ENCODE results near the gene TSPAN4. TPM values are rescaled to one million over a fixed set of nuclear protein-coding genes. Genes with fewer than 3 reads are reported as not detected.

Gene TSPAN4
- total RNA-seq, 1 donor from 2014 or later, result 26.4 TPM

DNA sequence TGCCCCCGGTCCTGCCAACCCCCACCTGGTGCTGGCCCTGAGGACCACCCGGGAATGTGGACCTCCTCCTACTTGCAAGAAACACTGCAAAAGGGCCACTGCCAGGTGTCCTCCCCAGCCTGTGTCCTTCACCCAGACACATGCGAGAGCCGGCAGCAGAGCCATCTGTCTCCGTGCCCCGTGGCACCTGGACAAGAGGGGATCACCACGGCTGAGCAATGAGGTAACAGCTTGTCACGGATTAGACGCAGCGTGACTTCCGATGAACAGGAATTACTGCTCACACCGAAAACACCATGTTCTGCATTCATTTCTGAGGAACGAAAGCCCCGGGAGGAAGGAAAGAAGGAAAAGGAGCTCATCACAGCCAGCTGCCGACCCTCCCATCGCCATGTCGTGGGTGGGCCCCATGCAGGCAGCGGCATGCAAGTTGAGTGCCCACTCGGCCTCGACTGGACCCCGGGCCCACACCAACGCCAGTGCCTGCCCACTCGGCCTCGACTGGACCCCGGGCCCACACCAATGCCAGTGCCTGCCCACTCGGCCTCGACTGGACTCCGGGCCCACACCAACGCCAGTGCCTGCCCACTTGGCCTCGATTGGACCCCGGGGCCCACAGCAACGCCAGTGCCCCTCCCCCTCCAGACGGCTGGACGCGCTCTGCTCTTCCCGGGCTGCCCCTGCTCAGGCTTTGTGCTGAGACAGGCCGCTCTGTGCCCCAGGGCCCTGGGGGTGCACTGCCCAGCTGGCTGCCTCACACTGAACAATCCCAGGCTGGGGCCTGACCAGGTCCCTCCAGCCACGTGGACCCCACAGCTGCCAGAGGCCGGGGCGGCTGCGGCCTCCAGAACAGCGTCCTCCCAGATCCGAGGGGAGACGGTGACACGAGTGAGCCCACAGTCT is 45.9 kb downstream of the TSPAN4 start:
- TF ChIP-seq, protein P1, sequence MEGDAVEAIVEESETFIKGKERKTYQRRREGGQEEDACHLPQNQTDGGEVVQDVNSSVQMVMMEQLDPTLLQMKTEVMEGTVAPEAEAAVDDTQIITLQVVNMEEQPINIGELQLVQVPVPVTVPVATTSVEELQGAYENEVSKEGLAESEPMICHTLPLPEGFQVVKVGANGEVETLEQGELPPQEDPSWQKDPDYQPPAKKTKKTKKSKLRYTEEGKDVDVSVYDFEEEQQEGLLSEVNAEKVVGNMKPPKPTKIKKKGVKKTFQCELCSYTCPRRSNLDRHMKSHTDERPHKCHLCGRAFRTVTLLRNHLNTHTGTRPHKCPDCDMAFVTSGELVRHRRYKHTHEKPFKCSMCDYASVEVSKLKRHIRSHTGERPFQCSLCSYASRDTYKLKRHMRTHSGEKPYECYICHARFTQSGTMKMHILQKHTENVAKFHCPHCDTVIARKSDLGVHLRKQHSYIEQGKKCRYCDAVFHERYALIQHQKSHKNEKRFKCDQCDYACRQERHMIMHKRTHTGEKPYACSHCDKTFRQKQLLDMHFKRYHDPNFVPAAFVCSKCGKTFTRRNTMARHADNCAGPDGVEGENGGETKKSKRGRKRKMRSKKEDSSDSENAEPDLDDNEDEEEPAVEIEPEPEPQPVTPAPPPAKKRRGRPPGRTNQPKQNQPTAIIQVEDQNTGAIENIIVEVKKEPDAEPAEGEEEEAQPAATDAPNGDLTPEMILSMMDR (IDR thresholded peaks at IDR 0.05; ENCODE audit: unreplicated experiment), result no peak
- Mint-ChIP-seq H3K27me3 (ENCODE audit: unreplicated experiment) (peaks cover 11% of the 10 kb centered on the region), H3K36me3 (ENCODE audit: low read depth, unreplicated experiment) (peaks cover 8% of the 10 kb centered on the region), H3K4me3 (ENCODE audit: unreplicated experiment) (no peak overlapping the region), H3K4me1 (ENCODE audit: unreplicated experiment) (peaks cover 2% of the 10 kb centered on the region), H3K9me3 (ENCODE audit: unreplicated experiment) (no peaks in the 10 kb centered on the region), H3K27ac (ENCODE audit: unreplicated experiment) (no peak overlapping the region)
- DNase-seq (ENCODE audit: low spot score), result no peak

DNA sequence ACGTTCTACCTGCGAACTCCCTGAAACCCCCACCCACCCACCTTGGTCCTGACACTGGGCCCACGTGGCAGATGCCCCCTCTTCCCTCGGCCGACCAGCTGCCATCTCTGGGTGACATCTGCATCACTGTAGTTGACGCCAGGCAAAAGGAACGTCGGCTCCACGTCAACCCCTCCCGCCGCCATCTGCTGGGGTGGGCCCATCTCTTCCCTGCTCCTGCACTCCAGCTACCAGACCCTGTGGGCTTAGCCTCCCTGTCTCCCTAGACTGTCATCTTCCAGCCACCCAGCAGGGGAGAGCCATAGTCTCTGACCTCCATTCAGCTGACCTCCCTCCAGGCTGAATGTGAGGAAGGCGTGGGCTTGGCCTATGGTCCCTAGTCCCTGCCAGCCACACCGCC is 46.6 kb downstream of the TSPAN4 start:
- peaks cover 2% of the 10 kb centered on the region for H3K4me1 Mint-ChIP-seq (ENCODE audit: unreplicated experiment)
- TF ChIP-seq, protein P1 (IDR thresholded peaks at IDR 0.05; ENCODE audit: unreplicated experiment), result no peak
- H3K4me3 Mint-ChIP-seq (ENCODE audit: unreplicated experiment), result no peak overlapping the region
- H3K36me3 Mint-ChIP-seq (ENCODE audit: low read depth, unreplicated experiment), result peaks cover 8% of the 10 kb centered on the region
- H3K27me3 Mint-ChIP-seq (ENCODE audit: unreplicated experiment), result peaks cover 11% of the 10 kb centered on the region
- no peaks in the 10 kb centered on the region for H3K9me3 Mint-ChIP-seq (ENCODE audit: unreplicated experiment)
- no peak overlapping the region for H3K27ac Mint-ChIP-seq (ENCODE audit: unreplicated experiment)
- DNase-seq (ENCODE audit: low spot score), result no peak

DNA sequence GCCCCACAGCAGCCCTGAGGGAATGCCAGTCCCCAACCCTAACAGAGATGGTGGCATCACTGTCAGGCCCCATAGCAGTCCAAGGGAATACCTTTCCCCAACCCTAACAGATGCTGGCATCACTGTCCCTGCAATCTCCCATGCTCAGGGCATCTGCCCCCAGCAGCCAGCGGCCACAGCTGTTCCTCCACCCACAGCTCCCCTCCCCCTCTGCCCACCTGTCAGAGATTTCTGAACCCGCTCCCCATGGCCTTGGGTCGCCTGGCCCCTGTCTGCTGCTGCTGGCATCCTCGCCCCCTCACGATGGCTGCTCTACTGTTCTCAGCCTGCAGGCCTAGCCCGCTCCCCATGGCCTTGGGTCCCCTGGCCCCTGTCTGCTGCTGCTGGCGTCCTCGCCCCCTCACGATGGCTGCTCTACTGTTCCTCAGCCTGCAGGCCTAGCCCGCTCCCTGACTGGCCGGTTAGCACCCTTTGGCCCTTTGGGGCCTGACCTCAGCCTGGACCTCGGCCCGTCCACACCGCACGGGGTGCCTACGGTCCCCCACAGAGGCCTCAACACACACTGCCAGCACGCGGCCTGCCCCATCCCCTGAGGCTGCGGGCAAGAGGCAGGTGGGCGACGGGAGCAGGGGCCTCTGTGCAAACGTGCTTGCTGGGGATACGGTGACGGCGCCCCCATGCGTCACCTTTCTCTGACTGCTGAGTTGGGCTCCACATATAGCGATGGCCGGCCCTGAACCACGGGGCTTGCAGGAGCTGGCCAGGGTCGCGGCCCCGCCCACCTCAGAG is 47.2 kb downstream of the TSPAN4 start:
- H3K9me3 Mint-ChIP-seq (ENCODE audit: unreplicated experiment), result no peaks in the 10 kb centered on the region
- TF ChIP-seq, protein P1 (IDR thresholded peaks at IDR 0.05; ENCODE audit: unreplicated experiment), result peak; percentile 16
- H3K4me3 Mint-ChIP-seq (ENCODE audit: unreplicated experiment), result no peak overlapping the region
- peaks cover 8% of the 10 kb centered on the region for H3K36me3 Mint-ChIP-seq (ENCODE audit: low read depth, unreplicated experiment)
- peaks cover 2% of the 10 kb centered on the region for H3K4me1 Mint-ChIP-seq (ENCODE audit: unreplicated experiment)
- DNase-seq (ENCODE audit: low spot score), result no peak
- no peak overlapping the region for H3K27ac Mint-ChIP-seq (ENCODE audit: unreplicated experiment)
- peaks cover 11% of the 10 kb centered on the region for H3K27me3 Mint-ChIP-seq (ENCODE audit: unreplicated experiment)

DNA sequence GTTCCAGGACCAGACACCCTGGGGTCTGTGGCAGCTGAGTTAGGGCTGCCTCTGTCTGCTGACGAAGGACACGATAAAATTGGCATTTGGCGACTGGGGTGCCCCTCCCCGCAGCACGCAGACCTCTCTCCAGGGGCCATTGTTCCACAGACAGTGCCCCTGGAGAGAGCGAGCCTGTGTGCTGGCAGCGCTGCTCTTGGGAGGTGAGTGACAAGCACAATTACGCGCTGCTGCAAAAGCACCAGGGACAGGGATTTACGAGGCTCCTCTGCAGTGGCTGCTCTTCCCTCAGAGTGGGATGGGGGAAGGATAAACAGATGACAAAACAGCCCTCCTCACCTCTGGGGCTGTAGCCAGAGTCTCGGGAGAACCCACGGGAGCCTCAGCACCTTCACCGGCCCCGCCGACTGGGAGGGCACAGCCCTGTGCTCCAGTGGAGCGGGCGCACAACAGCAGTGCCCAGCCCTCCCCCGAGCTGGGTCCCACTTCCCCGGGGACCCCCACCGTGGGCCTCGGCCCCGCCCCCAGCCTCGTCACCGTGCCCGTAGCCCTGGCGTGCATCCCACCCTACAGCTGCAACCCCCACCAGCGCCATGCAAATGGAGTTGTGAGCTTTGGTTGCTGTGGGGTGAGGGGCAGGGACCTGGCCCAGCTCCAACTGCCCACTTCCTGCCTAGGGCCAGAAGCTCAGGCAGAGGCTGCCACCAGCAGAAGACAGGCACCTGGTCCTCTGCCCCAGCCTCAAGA is 48.3 kb downstream of the TSPAN4 start:
- peaks cover 2% of the 10 kb centered on the region for H3K4me1 Mint-ChIP-seq (ENCODE audit: unreplicated experiment)
- no peaks in the 10 kb centered on the region for H3K9me3 Mint-ChIP-seq (ENCODE audit: unreplicated experiment)
- no peak overlapping the region for H3K27ac Mint-ChIP-seq (ENCODE audit: unreplicated experiment)
- no peak for DNase-seq (ENCODE audit: low spot score)
- no peak overlapping the region for H3K4me3 Mint-ChIP-seq (ENCODE audit: unreplicated experiment)
- peaks cover 8% of the 10 kb centered on the region for H3K36me3 Mint-ChIP-seq (ENCODE audit: low read depth, unreplicated experiment)
- peaks cover 11% of the 10 kb centered on the region for H3K27me3 Mint-ChIP-seq (ENCODE audit: unreplicated experiment)
- TF ChIP-seq, protein P1 (IDR thresholded peaks at IDR 0.05; ENCODE audit: unreplicated experiment), result no peak
